Trophoblast cell (in vitro differentiated cells and primary cell): ENCODE measurements around the gene ELL.

Source experiments
- DNase-seq, 2 donors: peaks; one replicate each; pipeline ENCODE4 v3.0.0-alpha.2; 2016
- H2AFZ ChIP-seq: 2 replicates; pipeline ENCODE4 v1.6.1; 2013; ENCODE audit warnings: low read length, moderate library complexity, mild to moderate bottlenecking; ENCODE audit not compliant: insufficient read depth, poor library complexity
- H2AK5ac ChIP-seq: 2 replicates; pipeline ENCODE4 v1.6.1; 2013; ENCODE audit warnings: mild to moderate bottlenecking, low read length
- H2BK120ac ChIP-seq: 2 replicates; pipeline ENCODE4 v1.6.1; 2013; ENCODE audit warnings: low read length, mild to moderate bottlenecking, moderate library complexity; ENCODE audit not compliant: insufficient read depth, poor library complexity
- H2BK12ac ChIP-seq: 2 replicates; pipeline ENCODE4 v1.6.1; 2013; ENCODE audit warnings: mild to moderate bottlenecking, low read length, moderate library complexity
- H2BK5ac ChIP-seq: 2 replicates; pipeline ENCODE4 v1.6.1; 2013; ENCODE audit warnings: low read length, low read depth, moderate library complexity, mild to moderate bottlenecking; ENCODE audit not compliant: poor library complexity
- H3K14ac ChIP-seq: 2 replicates; pipeline ENCODE4 v1.6.1; 2013; ENCODE audit warnings: mild to moderate bottlenecking, low read length
- H3K18ac ChIP-seq: 2 replicates; pipeline ENCODE4 v1.6.1; 2013; ENCODE audit warnings: mild to moderate bottlenecking, low read length
- H3K23ac ChIP-seq: 2 replicates; pipeline ENCODE4 v1.6.1; 2013; ENCODE audit warnings: low read length
- H3K27ac ChIP-seq: 2 replicates; pipeline ENCODE4 v1.5.1; 2013; ENCODE audit warnings: low read depth, mild to moderate bottlenecking, inconsistent platforms, low read length, moderate library complexity
- H3K27me3 ChIP-seq: 2 replicates; pipeline ENCODE4 v1.6.1; 2013; ENCODE audit warnings: inconsistent platforms, mild to moderate bottlenecking, low read length, moderate library complexity; ENCODE audit not compliant: insufficient read depth
- H3K36me3 ChIP-seq, 2 experiments: 1 replicate in 1 of 2; 2 replicates in 1 of 2; pipeline ENCODE4 v1.6.1; 2013; ENCODE audit warnings: low read length in 2 of 2, mild to moderate bottlenecking in 2 of 2, moderate library complexity in 1 of 2; ENCODE audit not compliant: insufficient read depth in 2 of 2, control insufficient read depth in 1 of 2
- H3K4ac ChIP-seq: 2 replicates; pipeline ENCODE4 v1.6.1; 2013; ENCODE audit warnings: low read depth, mild to moderate bottlenecking, low read length, moderate library complexity
- H3K4me1 ChIP-seq, 2 experiments: 1 replicate in 1 of 2; 2 replicates in 1 of 2; pipeline ENCODE4 v1.6.1; 2013; ENCODE audit warnings: low read length in 2 of 2, mild to moderate bottlenecking in 2 of 2, moderate library complexity in 1 of 2; ENCODE audit not compliant: insufficient read depth in 2 of 2, control insufficient read depth in 1 of 2
- H3K4me2 ChIP-seq: 2 replicates; pipeline ENCODE4 v1.6.1; 2013; ENCODE audit warnings: inconsistent platforms, mild to moderate bottlenecking, low read length, moderate library complexity
- H3K4me3 ChIP-seq: 2 replicates; pipeline ENCODE4 v1.5.1; 2013; ENCODE audit warnings: mild to moderate bottlenecking, low read depth, low read length, inconsistent platforms
- H3K79me1 ChIP-seq: one replicate; pipeline ENCODE4 v1.6.1; 2013; ENCODE audit warnings: low read length
- H3K79me2 ChIP-seq: 2 replicates; pipeline ENCODE4 v1.6.1; 2013; ENCODE audit warnings: low read length, mild to moderate bottlenecking; ENCODE audit not compliant: control insufficient read depth, insufficient read depth, poor library complexity
- H3K9ac ChIP-seq: 2 replicates; pipeline ENCODE4 v1.6.1; 2013; ENCODE audit warnings: mild to moderate bottlenecking, low read length
- H3K9me3 ChIP-seq: 2 replicates; pipeline ENCODE4 v1.6.1; 2013; ENCODE audit warnings: low read depth, mild to moderate bottlenecking, control low read depth, inconsistent platforms, low read length; ENCODE audit not compliant: insufficient read depth
- H4K12ac ChIP-seq: 2 replicates; pipeline ENCODE4 v1.6.1; 2013; ENCODE audit warnings: low read depth, mild to moderate bottlenecking, low read length, moderate library complexity
- H4K8ac ChIP-seq: 2 replicates; pipeline ENCODE4 v1.6.1; 2013; ENCODE audit warnings: low read depth, mild to moderate bottlenecking, low read length, moderate library complexity
- H4K91ac ChIP-seq: one replicate; pipeline ENCODE4 v1.6.1; 2013; ENCODE audit warnings: low read depth, mild to moderate bottlenecking, low read length, moderate library complexity
- WGBS: extraction: QIAGEN DNeasy Blood & Tissue Kit; methylation state at CpG from one replicate; pipeline ENCODE4 v1.1.7; 2013; ENCODE audit warnings: missing lambda C conversion rate; ENCODE audit not compliant: insufficient read length, insufficient coverage; ENCODE audit errors: extremely low coverage; 5-methylcytosine and 5-hydroxymethylcytosine counted together

ELL gene

DNA sequence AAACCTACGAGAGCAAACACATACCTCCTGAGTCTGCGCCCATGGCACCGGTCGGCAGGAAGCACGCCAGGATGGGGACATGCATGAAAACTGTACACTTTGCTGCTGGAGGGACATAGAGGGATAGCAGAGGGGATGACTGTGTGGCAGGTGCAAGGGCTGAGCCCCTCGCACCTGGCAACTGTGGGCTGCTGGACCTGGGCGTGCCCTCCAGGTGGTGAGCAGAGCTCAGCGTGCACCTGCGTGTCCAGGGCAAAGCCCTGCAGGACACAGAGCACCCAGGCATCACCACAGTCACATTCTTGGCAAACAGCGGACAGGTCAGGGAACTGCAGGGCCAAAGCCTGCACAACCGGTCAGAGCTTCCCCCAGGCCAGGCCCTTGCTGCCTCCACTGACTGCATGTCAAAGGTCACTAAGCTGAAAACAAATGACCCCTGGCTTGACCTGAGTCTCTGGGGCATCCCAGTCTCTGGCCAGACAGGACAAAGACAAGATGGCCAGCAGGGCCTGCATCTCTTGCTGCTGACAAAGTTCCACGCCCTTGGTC lies 75.0 kb downstream of the ELL start:
- Histone ChIP-seq H3K4me2 (peak overlapping the region; percentile 22), H3K4me3 (no peak overlapping the region), H2AFZ (no peak overlapping the region), H3K23ac (no peak overlapping the region), H3K9me3 (peaks cover 5% of the 10 kb centered on the region), H3K79me2 (peaks cover 6% of the 10 kb centered on the region), H3K18ac (peak overlapping the region; percentile 78), H3K14ac (peak overlapping the region; percentile 85), H2AK5ac (no peak overlapping the region), H4K8ac (peak overlapping the region; percentile 75), H3K27ac (peak overlapping the region; percentile 85), H3K4ac (no peak overlapping the region), H3K79me1 (peaks cover 15% of the 10 kb centered on the region), H3K9ac (no peak overlapping the region), H3K4me1 (peaks cover 34 to 35% of the 10 kb centered on the region in 2 experiments), H4K91ac (peak overlapping the region; percentile 98), H4K12ac (peak overlapping the region; percentile 12), H2BK120ac (peak overlapping the region; percentile 88), H2BK5ac (peak overlapping the region; percentile 81), H3K27me3 (no peaks in the 10 kb centered on the region), H2BK12ac (peak overlapping the region; percentile 84), H3K36me3 (peaks cover 59 to 60% of the 10 kb centered on the region in 2 experiments)
- peak; percentile 82 to 84 for DNase-seq
- no CpG with 5 or more reads among the region's 12 CpGs for WGBS

DNA sequence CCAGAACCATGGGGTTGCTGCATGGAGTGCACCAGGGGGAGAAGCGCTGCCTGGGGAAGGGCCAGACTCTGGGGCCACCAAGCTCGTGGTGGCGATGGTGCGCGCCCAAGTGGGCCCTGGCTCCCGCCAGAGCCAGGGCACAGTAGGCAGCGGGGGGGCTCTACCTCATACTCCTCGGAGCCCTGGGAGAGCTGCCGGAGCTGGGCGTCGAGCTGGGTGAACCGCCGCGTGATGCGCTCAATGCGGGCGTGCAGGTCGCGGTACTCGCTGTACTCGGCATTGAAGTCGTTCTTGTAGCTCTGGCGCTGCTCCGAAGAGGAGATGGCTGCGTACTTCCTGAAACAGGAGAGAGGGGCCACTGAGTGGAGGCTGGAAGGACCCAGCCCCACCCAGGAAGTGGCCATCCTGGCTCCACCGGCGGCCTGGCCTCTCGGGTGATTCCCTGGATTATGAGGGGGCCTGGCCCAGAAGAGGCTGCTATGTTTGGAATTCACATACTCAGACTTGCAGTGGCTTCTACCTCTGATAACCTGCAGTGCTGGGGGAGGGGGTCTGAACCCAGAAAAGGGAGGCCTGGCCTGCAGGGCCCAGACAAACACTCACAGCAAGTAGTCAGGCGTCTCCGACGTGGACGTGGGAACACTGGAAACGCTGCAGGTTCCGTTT lies 75.6 kb downstream of the ELL start:
- Histone ChIP-seq H3K4ac (peak overlapping the region; percentile 42), H3K36me3 (peaks cover 55 to 57% of the 10 kb centered on the region in 2 experiments), H2AK5ac (peak overlapping the region; percentile 21), H2BK5ac (peak overlapping the region; percentile 35), H3K4me3 (no peak overlapping the region), H3K4me2 (peak overlapping the region; percentile 22), H2BK120ac (peak overlapping the region; percentile 69), H4K8ac (peak overlapping the region; percentile 70), H4K91ac (peak overlapping the region; percentile 78), H3K23ac (no peak overlapping the region), H3K4me1 (peaks cover 30 to 36% of the 10 kb centered on the region in 2 experiments), H3K79me1 (peaks cover 15% of the 10 kb centered on the region), H3K27me3 (no peaks in the 10 kb centered on the region), H3K9me3 (peaks cover 5% of the 10 kb centered on the region), H3K27ac (peak overlapping the region; percentile 85), H3K9ac (no peak overlapping the region), H2BK12ac (peak overlapping the region; percentile 47), H3K18ac (peak overlapping the region; percentile 31), H2AFZ (no peak overlapping the region), H4K12ac (peak overlapping the region; percentile 12), H3K14ac (peak overlapping the region; percentile 46), H3K79me2 (peaks cover 6% of the 10 kb centered on the region)
- no peak for DNase-seq
- WGBS, result no CpG with 5 or more reads among the region's 34 CpGs

DNA sequence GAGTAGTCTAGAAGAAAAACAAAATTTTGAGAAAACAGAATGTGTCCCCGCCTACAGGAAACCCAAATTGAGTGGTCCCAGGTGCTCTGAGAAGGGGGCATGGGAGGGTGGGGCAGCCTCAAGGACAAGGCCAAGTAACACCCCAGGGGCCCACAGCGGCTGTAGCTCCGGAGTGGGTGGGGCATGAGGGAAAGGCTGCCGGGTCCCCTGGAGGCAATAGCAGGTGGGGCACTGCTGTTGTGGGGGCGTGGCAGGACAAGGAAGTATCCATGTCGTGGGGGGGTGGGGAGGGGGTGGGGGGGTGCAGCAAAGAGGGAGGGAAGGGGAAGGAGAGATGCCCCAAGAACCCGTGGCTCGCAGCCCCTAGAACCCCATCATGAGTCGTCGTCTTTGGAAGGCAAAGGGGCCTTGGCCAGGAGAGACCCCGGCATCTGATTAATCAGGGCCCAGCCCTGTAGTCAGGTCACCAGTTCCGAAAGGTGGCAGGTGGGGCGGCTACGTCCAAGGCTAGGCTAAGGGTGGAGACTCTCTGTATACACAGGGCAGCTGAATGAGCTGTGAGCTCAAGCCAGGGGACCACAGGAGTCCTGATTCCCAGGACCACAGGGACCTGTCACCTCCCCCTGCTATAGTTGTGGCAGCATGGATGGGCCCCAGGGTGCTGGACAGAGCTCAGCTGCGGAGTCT lies 76.5 kb downstream of the ELL start:
- Histone ChIP-seq H3K9me3 (peaks cover 5% of the 10 kb centered on the region), H3K14ac (peak overlapping the region; percentile 41), H2BK5ac (peak overlapping the region; percentile 35), H4K8ac (peak overlapping the region; percentile 70), H2AK5ac (peak overlapping the region; percentile 21), H3K9ac (no peak overlapping the region), H3K4me2 (no peak overlapping the region), H3K27ac (peak overlapping the region; percentile 85), H3K4me1 (peaks cover 30 to 42% of the 10 kb centered on the region in 2 experiments), H4K91ac (peak overlapping the region; percentile 78), H2AFZ (no peak overlapping the region), H3K4ac (peak overlapping the region; percentile 42), H4K12ac (no peak overlapping the region), H2BK12ac (peak overlapping the region; percentile 47), H3K23ac (no peak overlapping the region), H3K79me1 (peaks cover 16% of the 10 kb centered on the region), H3K27me3 (no peaks in the 10 kb centered on the region), H2BK120ac (peak overlapping the region; percentile 69), H3K36me3 (peaks cover 49 to 51% of the 10 kb centered on the region in 2 experiments), H3K4me3 (no peak overlapping the region), H3K79me2 (peaks cover 6% of the 10 kb centered on the region), H3K18ac (peak overlapping the region; percentile 31)
- no peak for DNase-seq
- no CpG with 5 or more reads among the region's 15 CpGs for WGBS

DNA sequence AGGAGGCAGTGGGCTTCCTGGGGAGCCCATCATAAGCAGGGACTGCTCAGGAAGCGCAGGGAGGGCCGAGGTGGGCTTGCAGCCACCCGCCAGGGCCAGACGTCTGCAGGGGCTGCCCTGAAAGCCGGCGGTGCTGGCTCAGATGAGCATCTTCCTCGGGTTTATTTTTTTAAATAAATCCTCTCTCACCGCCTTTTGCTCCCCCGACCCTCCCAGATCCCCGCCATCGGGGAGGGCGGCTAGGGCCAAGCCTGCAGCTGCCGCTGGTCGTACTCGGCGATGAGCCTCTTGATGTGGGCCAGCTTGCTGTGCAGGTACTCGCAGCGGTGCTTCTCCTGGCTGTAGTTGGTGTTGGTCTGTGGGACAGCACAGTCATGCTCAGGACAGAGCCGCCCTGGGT lies 77.4 kb downstream of the ELL start:
- H2AK5ac ChIP-seq, result peak overlapping the region; percentile 53
- H3K27ac ChIP-seq, result no peak overlapping the region
- H3K9ac ChIP-seq, result no peak overlapping the region
- peaks cover 37 to 49% of the 10 kb centered on the region in 2 experiments for H3K4me1 ChIP-seq
- peak overlapping the region; percentile 13 for H3K14ac ChIP-seq
- H3K79me2 ChIP-seq, result peaks cover 6% of the 10 kb centered on the region
- no peak for DNase-seq
- H3K27me3 ChIP-seq, result no peaks in the 10 kb centered on the region
- H3K4ac ChIP-seq, result peak overlapping the region; percentile 20
- no peak overlapping the region for H2BK120ac ChIP-seq
- H3K36me3 ChIP-seq, result peaks cover 40 to 42% of the 10 kb centered on the region in 2 experiments
- no peak overlapping the region for H2AFZ ChIP-seq
- no peak overlapping the region for H4K8ac ChIP-seq
- no peak overlapping the region for H4K12ac ChIP-seq
- H2BK12ac ChIP-seq, result no peak overlapping the region
- peaks cover 23% of the 10 kb centered on the region for H3K79me1 ChIP-seq
- H4K91ac ChIP-seq, result peak overlapping the region; percentile 30
- no peak overlapping the region for H3K18ac ChIP-seq
- no peak overlapping the region for H3K4me2 ChIP-seq
- no peak overlapping the region for H3K23ac ChIP-seq
- WGBS, result no CpG with 5 or more reads among the region's 19 CpGs
- peaks cover 5% of the 10 kb centered on the region for H3K9me3 ChIP-seq
- H2BK5ac ChIP-seq, result no peak overlapping the region
- H3K4me3 ChIP-seq, result no peak overlapping the region
